ENCODE results near the gene TMPRSS4. TPM values are rescaled to one million over a fixed set of nuclear protein-coding genes. Genes with fewer than 3 reads are reported as not detected.

TMPRSS4 gene
- total and polyA plus RNA-seq, 9 of the 15 experiments (the other 6 are each of a cell fraction or from before 2014, with no cell fraction given): 4.0 to 10.0 (median 5.6) TPM

DNA sequence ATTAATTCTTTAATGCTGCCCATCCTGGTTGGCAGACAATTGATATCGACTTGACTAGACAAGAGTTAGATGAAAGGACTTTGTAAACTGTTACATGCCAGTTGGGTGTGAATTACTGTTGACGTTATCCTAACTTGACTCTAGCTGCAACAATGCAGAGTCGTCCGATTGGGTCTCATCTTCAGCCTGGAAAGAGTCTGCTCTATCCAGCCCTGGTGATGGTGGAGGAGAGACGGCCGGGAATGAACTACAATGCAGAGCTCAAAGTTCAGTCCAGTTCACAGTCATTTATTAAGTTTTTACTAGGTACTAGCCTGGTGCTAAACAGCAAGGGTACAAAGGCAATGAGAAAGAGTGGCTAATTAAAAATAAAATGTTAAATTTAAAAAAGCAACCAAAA is 14.8 kb downstream of the TMPRSS4 start:
- Histone ChIP-seq H4K20me1 (replicated peaks; ENCODE audit: control insufficient read depth, insufficient read depth, low read length) (no peaks in the 10 kb centered on the region), H3K79me2 (ENCODE audit: control insufficient read depth, insufficient read depth, low read length) (no peaks in the 10 kb centered on the region), H3K9me3 (replicated peaks; ENCODE audit: control insufficient read depth, insufficient read depth, low read depth, low read length) (peaks cover 10% of the 10 kb centered on the region), H2AFZ (ENCODE audit: low read depth, low read length) (no peak overlapping the region), H3K27me3 (ENCODE audit: control insufficient read depth in 2 of 2, insufficient read depth in 2 of 2, low read length in 2 of 2) (peaks cover 3 to 5% of the 10 kb centered on the region in 2 experiments; a peak in 3 of 5 replicates), H3K4me1 (replicated peaks in 1 of 2; ENCODE audit: control insufficient read depth in 2 of 2, insufficient read depth in 2 of 2, low read length in 2 of 2) (peaks cover 5 to 8% of the 10 kb centered on the region in 2 experiments; a peak in 3 of 5 replicates), H3K36me3 (ENCODE audit: control insufficient read depth, insufficient read depth, low read length) (no peaks in the 10 kb centered on the region), H3K9ac (ENCODE audit: insufficient read depth in 1 of 2, low read depth in 2 of 2, low read length in 2 of 2) (no peak overlapping the region), H3K4me3 (no peak overlapping the region), H3K27ac (ENCODE audit: extremely low read depth, low read depth, low read length) (no peak overlapping the region), H3K9me1 (ENCODE audit: control insufficient read depth, insufficient read depth, low read length) (no peaks in the 10 kb centered on the region), H3K4me2 (ENCODE audit: insufficient read depth, low read length) (no peak overlapping the region)
- CTCF ChIA-PET (ENCODE audit: low intra/inter-chr PET ratio): no interaction called here
- intact Hi-C loops (cut with micrococcal nuclease) (no loop called here), in situ Hi-C loops (cut with MboI) (no loop called here)
- no peak for ATAC-seq
- no TSS peak for BruUV-seq (replicated peaks)
- no peak for DNase-seq (ENCODE audit: extremely low read depth in 1 of 4, low spot score in 3 of 4)
- POLR2A ChIA-PET: interaction anchor here (1.2 to 1.6 kb wide), 2 partner anchors 9 to 17 kb away, joined by 3 to 6 read pairs; no protein-coding TSS in a partner anchor
- 16% methylated on average over 6 of the region's 6 CpGs for WGBS (ENCODE audit: insufficient coverage, low coverage, missing lambda C conversion rate)
- FAIRE-seq: no peak
- no peak for TF ChIP-seq HEY1 (CRISPR knock-in tag; IDR thresholded peaks at IDR 0.05; ENCODE audit: borderline replicate concordance)
- TF ChIP-seq NFIX (CRISPR knock-in tag; IDR thresholded peaks at IDR 0.05; ENCODE audit: low read depth): no peak
- no peak for TF ChIP-seq RAD51 (IDR thresholded peaks at IDR 0.05; ENCODE audit: borderline replicate concordance, low read depth)
- no peak for TF ChIP-seq HNRNPK (IDR thresholded peaks at IDR 0.05; ENCODE audit: low read depth, low read length, poor library complexity, severe bottlenecking)
- TF ChIP-seq, protein P1, sequence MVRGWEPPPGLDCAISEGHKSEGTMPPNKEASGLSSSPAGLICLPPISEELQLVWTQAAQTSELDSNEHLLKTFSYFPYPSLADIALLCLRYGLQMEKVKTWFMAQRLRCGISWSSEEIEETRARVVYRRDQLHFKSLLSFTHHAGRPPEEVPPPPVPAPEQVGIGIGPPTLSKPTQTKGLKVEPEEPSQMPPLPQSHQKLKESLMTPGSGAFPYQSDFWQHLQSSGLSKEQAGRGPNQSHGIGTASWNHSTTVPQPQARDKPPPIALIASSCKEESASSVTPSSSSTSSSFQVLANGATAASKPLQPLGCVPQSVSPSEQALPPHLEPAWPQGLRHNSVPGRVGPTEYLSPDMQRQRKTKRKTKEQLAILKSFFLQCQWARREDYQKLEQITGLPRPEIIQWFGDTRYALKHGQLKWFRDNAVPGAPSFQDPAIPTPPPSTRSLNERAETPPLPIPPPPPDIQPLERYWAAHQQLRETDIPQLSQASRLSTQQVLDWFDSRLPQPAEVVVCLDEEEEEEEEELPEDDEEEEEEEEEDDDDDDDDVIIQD (CRISPR knock-in tag; IDR thresholded peaks at IDR 0.05): no peak
- TF ChIP-seq MEF2A (IDR thresholded peaks at IDR 0.05; ENCODE audit: control insufficient read depth, low read depth, low read length): no peak
- TF ChIP-seq, protein P2, sequence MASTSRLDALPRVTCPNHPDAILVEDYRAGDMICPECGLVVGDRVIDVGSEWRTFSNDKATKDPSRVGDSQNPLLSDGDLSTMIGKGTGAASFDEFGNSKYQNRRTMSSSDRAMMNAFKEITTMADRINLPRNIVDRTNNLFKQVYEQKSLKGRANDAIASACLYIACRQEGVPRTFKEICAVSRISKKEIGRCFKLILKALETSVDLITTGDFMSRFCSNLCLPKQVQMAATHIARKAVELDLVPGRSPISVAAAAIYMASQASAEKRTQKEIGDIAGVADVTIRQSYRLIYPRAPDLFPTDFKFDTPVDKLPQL (IDR thresholded peaks at IDR 0.05; ENCODE audit: extremely low read depth, insufficient read length): no peak
- TF ChIP-seq ZZZ3 (IDR thresholded peaks at IDR 0.05): no peak
- no peak for TF ChIP-seq PCBP2 (IDR thresholded peaks at IDR 0.05; ENCODE audit: low read depth, low read length, poor library complexity, severe bottlenecking)
- TF ChIP-seq, protein P3, sequence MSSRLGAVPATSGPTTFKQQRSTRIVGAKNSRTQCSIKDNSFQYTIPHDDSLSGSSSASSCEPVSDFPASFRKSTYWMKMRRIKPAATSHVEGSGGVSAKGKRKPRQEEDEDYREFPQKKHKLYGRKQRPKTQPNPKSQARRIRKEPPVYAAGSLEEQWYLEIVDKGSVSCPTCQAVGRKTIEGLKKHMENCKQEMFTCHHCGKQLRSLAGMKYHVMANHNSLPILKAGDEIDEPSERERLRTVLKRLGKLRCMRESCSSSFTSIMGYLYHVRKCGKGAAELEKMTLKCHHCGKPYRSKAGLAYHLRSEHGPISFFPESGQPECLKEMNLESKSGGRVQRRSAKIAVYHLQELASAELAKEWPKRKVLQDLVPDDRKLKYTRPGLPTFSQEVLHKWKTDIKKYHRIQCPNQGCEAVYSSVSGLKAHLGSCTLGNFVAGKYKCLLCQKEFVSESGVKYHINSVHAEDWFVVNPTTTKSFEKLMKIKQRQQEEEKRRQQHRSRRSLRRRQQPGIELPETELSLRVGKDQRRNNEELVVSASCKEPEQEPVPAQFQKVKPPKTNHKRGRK (tag; IDR thresholded peaks at IDR 0.05): no peak
- no peak for TF ChIP-seq MAFF (IDR thresholded peaks at IDR 0.05; ENCODE audit: low read length)
- TF ChIP-seq, protein P4, sequence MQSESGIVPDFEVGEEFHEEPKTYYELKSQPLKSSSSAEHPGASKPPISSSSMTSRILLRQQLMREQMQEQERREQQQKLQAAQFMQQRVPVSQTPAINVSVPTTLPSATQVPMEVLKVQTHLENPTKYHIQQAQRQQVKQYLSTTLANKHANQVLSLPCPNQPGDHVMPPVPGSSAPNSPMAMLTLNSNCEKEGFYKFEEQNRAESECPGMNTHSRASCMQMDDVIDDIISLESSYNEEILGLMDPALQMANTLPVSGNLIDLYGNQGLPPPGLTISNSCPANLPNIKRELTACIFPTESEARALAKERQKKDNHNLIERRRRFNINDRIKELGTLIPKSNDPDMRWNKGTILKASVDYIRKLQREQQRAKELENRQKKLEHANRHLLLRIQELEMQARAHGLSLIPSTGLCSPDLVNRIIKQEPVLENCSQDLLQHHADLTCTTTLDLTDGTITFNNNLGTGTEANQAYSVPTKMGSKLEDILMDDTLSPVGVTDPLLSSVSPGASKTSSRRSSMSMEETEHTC (IDR thresholded peaks at IDR 0.05): no peak
- no peak for TF ChIP-seq RFX7 (CRISPR knock-in tag; IDR thresholded peaks at IDR 0.05)
- TF ChIP-seq, protein P5, sequence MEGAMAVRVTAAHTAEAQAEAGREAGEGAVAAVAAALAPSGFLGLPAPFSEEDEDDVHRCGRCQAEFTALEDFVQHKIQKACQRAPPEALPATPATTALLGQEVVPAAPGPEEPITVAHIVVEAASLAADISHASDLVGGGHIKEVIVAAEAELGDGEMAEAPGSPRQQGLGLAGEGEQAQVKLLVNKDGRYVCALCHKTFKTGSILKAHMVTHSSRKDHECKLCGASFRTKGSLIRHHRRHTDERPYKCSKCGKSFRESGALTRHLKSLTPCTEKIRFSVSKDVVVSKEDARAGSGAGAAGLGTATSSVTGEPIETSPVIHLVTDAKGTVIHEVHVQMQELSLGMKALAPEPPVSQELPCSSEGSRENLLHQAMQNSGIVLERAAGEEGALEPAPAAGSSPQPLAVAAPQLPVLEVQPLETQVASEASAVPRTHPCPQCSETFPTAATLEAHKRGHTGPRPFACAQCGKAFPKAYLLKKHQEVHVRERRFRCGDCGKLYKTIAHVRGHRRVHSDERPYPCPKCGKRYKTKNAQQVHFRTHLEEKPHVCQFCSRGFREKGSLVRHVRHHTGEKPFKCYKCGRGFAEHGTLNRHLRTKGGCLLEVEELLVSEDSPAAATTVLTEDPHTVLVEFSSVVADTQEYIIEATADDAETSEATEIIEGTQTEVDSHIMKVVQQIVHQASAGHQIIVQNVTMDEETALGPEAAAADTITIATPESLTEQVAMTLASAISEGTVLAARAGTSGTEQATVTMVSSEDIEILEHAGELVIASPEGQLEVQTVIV (CRISPR knock-in tag; IDR thresholded peaks at IDR 0.05; ENCODE audit: borderline replicate concordance): no peak
- no peak for TF ChIP-seq CCAR2 (IDR thresholded peaks at IDR 0.05; ENCODE audit: low read depth, low read length)
